K562 (cell line): Measurements from ENCODE around the gene LARP4B.

Source experiments
- ESRRA ChIP-seq: fragments of 450-650 bp; IDR thresholded peaks from 2 replicates; pipeline ENCODE4 v1.6.1; 2014; ENCODE audit warnings: low read depth, mild to moderate bottlenecking, moderate library complexity, borderline replicate concordance
- NFE2L1 ChIP-seq: fragments of 450-650 bp; IDR thresholded peaks from 2 replicates; pipeline ENCODE4 v1.6.1; 2016; ENCODE audit warnings: missing genetic modification characterization, low read depth, mild to moderate bottlenecking, missing compliant biosample characterization, moderate library complexity, borderline replicate concordance
- OTX1 ChIP-seq: fragments of 450-650 bp; formaldehyde crosslinking; IDR thresholded peaks from 2 replicates; pipeline ENCODE4 v1.4.0; 2022; ENCODE audit warnings: mild to moderate bottlenecking
- POLR2AphosphoS5 ChIP-seq: IDR thresholded peaks from 2 replicates; pipeline ENCODE4 v1.6.1; 2011; ENCODE audit warnings: mild to moderate bottlenecking, low read depth, low read length, moderate library complexity; ENCODE audit not compliant: control insufficient read depth, insufficient read depth
- RBM39 ChIP-seq: fragments of 200-400 bp; formaldehyde crosslinking; optimal IDR thresholded peaks from 2 replicates; pipeline ENCODE3; 2018; ENCODE audit warnings: low read depth, low read length
- SMC3 ChIP-seq: conservative IDR thresholded peaks from 2 replicates; pipeline ENCODE4 v1.6.1; 2011; ENCODE audit warnings: low read depth, low read length, improper control_type of control experiment; ENCODE audit not compliant: insufficient read depth
- SP1 ChIP-seq: sonication (generic); formaldehyde crosslinking; IDR thresholded peaks from 2 replicates; pipeline ENCODE4 v1.8.1; 2022; ENCODE audit warnings: mild to moderate bottlenecking, missing genetic modification reagents
- ZNF830 ChIP-seq: fragments of 250-450 bp; sonication (Bioruptor Pico); IDR thresholded peaks from 2 replicates; pipeline ENCODE4 v1.5.0; 2021; ENCODE audit warnings: mild to moderate bottlenecking
- TF ChIP-seq, protein P1 (sequence below), 2 experiments: fragments of 450-650 bp; formaldehyde crosslinking in 1 of 2; IDR thresholded peaks; 2 replicates each; pipeline versions ENCODE4 v1.4.0 to v1.6.1; 2014 to 2020; ENCODE audit warnings: mild to moderate bottlenecking in 2 of 2, borderline replicate concordance in 1 of 2, low read depth in 1 of 2
- TF ChIP-seq, protein P2 (sequence below): sonication (generic); formaldehyde crosslinking; IDR thresholded peaks from 2 replicates; pipeline ENCODE4 v1.9.0; 2022; ENCODE audit warnings: mild to moderate bottlenecking, missing genetic modification reagents
- TF ChIP-seq, protein P3 (sequence below), 3 experiments: IDR thresholded peaks in 2 of 3; conservative IDR thresholded peaks in 1 of 3; 2 replicates each; pipeline ENCODE4 v1.5.1; 2011 to 2012; ENCODE audit warnings: low read length in 3 of 3, mild to moderate bottlenecking in 3 of 3, control low read depth in 2 of 3, improper control_type of control experiment in 1 of 3, inconsistent platforms in 1 of 3, low read depth in 1 of 3, mixed read lengths in 1 of 3, moderate library complexity in 1 of 3; ENCODE audit not compliant: insufficient read depth in 2 of 3
- TF ChIP-seq, protein P4 (sequence below): sonication (generic); formaldehyde crosslinking; IDR thresholded peaks from 2 replicates; pipeline ENCODE4 v1.9.0; 2022; ENCODE audit warnings: mild to moderate bottlenecking, missing genetic modification reagents

DNA sequence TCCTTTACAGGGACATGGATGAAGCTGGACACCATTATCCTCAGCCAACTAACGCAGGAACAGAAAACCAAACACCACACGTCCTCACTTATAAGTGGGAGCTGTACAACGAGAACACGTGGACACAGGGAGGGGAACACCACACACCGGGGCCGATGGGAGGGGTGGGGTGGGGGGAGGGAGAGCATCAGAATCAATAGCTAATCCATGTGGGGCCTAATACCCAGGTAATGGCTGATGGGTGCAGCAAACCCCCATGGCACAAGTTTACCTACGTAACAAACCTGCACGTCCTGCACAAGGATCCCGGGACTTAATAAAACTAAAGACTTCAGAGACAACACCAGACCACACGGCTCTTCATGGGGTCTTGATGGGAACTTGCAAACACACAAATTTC, 159.9 kb downstream of the LARP4B start:
- TF ChIP-seq ZNF830 (CRISPR knock-in tag) (no peak), SP1 (CRISPR knock-in tag) (no peak), RBM39 (no peak), ESRRA (no peak), SMC3 (no peak), OTX1 (CRISPR knock-in tag) (no peak), POLR2AphosphoS5 (no peak), NFE2L1 (tag) (no peak)
- TF ChIP-seq, protein P1, sequence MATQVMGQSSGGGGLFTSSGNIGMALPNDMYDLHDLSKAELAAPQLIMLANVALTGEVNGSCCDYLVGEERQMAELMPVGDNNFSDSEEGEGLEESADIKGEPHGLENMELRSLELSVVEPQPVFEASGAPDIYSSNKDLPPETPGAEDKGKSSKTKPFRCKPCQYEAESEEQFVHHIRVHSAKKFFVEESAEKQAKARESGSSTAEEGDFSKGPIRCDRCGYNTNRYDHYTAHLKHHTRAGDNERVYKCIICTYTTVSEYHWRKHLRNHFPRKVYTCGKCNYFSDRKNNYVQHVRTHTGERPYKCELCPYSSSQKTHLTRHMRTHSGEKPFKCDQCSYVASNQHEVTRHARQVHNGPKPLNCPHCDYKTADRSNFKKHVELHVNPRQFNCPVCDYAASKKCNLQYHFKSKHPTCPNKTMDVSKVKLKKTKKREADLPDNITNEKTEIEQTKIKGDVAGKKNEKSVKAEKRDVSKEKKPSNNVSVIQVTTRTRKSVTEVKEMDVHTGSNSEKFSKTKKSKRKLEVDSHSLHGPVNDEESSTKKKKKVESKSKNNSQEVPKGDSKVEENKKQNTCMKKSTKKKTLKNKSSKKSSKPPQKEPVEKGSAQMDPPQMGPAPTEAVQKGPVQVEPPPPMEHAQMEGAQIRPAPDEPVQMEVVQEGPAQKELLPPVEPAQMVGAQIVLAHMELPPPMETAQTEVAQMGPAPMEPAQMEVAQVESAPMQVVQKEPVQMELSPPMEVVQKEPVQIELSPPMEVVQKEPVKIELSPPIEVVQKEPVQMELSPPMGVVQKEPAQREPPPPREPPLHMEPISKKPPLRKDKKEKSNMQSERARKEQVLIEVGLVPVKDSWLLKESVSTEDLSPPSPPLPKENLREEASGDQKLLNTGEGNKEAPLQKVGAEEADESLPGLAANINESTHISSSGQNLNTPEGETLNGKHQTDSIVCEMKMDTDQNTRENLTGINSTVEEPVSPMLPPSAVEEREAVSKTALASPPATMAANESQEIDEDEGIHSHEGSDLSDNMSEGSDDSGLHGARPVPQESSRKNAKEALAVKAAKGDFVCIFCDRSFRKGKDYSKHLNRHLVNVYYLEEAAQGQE (IDR thresholded peaks at IDR 0.05; ENCODE audit: borderline replicate concordance), result no peak
- TF ChIP-seq, protein P1 (CRISPR knock-in tag; IDR thresholded peaks at IDR 0.05; ENCODE audit: low read depth), result no peak
- TF ChIP-seq, protein P2, sequence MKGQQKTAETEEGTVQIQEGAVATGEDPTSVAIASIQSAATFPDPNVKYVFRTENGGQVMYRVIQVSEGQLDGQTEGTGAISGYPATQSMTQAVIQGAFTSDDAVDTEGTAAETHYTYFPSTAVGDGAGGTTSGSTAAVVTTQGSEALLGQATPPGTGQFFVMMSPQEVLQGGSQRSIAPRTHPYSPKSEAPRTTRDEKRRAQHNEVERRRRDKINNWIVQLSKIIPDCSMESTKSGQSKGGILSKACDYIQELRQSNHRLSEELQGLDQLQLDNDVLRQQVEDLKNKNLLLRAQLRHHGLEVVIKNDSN (CRISPR knock-in tag), result no peak
- TF ChIP-seq, protein P3, sequence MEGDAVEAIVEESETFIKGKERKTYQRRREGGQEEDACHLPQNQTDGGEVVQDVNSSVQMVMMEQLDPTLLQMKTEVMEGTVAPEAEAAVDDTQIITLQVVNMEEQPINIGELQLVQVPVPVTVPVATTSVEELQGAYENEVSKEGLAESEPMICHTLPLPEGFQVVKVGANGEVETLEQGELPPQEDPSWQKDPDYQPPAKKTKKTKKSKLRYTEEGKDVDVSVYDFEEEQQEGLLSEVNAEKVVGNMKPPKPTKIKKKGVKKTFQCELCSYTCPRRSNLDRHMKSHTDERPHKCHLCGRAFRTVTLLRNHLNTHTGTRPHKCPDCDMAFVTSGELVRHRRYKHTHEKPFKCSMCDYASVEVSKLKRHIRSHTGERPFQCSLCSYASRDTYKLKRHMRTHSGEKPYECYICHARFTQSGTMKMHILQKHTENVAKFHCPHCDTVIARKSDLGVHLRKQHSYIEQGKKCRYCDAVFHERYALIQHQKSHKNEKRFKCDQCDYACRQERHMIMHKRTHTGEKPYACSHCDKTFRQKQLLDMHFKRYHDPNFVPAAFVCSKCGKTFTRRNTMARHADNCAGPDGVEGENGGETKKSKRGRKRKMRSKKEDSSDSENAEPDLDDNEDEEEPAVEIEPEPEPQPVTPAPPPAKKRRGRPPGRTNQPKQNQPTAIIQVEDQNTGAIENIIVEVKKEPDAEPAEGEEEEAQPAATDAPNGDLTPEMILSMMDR (IDR thresholded peaks at IDR 0.05 in 2 of 3, conservative IDR thresholded peaks at IDR 0.05 in 1 of 3; ENCODE audit: insufficient read depth in 2 of 3, low read depth in 1 of 3, low read length in 3 of 3), result no peak
- TF ChIP-seq, protein P4, sequence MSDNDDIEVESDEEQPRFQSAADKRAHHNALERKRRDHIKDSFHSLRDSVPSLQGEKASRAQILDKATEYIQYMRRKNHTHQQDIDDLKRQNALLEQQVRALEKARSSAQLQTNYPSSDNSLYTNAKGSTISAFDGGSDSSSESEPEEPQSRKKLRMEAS (CRISPR knock-in tag), result no peak
